GM19328 (cell line): Measurements from ENCODE around the gene FXYD3.
"Not testable (repeated sequence)": the region's sequence is repeated elsewhere in the genome, so short reads cannot be mapped to it uniquely, and the experiment has no call there.

ENCODE experiments used
- ATAC-seq: cut with Tn5 transposase; IDR thresholded peaks from one replicate; pipeline ENCODE4 v1.9.1; 2021; ENCODE audit warnings: mild to moderate bottlenecking, moderate library complexity; ENCODE audit not compliant: unreplicated experiment

Gene FXYD3

GRCh38 chr19:35140962-35141836 is 25.6 kb downstream of the FXYD3 start:
- ATAC-seq: peak; percentile 59

- no peak for ATAC-seq
Measured at GRCh38 chr19:35141837-35142605, 26.4 kb downstream of the FXYD3 start.

- no peak for ATAC-seq
Measured at GRCh38 chr19:35142606-35143230, 27.1 kb downstream of the FXYD3 start.

- no peak for ATAC-seq
Measured at GRCh38 chr19:35143231-35143715, 27.6 kb downstream of the FXYD3 start, which contains the start of gene FXYD7. Gene FXYD7, plus strand, starts transcription at chr19:35143255. Its CDS starts 79 bp downstream, at chr19:35143334.

GRCh38 chr19:35143818-35144217 is 28.2 kb downstream of the FXYD3 start:
- no peak for ATAC-seq

- ATAC-seq: no peak
Measured at GRCh38 chr19:35144259-35144599, 28.6 kb downstream of the FXYD3 start.

- ATAC-seq: no peak
Measured at GRCh38 chr19:35144600-35145436, 29.2 kb downstream of the FXYD3 start.

GRCh38 chr19:35146746-35147459 is 31.3 kb downstream of the FXYD3 start:
- no peak for ATAC-seq

- ATAC-seq: no peak
Measured at GRCh38 chr19:35149463-35149862, 33.8 kb downstream of the FXYD3 start.

- no peak for ATAC-seq
Measured at GRCh38 chr19:35150445-35150844, 34.8 kb downstream of the FXYD3 start.

- ATAC-seq: no peak
Measured at GRCh38 chr19:35151273-35152065, 35.8 kb downstream of the FXYD3 start.

GRCh38 chr19:35153129-35153522 is 37.5 kb downstream of the FXYD3 start:
- ATAC-seq: not testable (repeated sequence)

GRCh38 chr19:35153701-35154524 is 38.3 kb downstream of the FXYD3 start:
- ATAC-seq: no peak

- ATAC-seq: no peak
Measured at GRCh38 chr19:35154525-35155406, 39.1 kb downstream of the FXYD3 start, which contains the start of gene FXYD5. Gene FXYD5, plus strand, starts transcription at chr19:35154735. Its CDS starts 816 bp downstream, at chr19:35155551.

GRCh38 chr19:35155441-35155840 is 39.8 kb downstream of the FXYD3 start:
- no peak for ATAC-seq

- no peak for ATAC-seq
Measured at GRCh38 chr19:35155981-35156672, 40.5 kb downstream of the FXYD3 start.

- ATAC-seq: no peak
Measured at GRCh38 chr19:35156673-35157014, 41.0 kb downstream of the FXYD3 start.
